SH-SY5Y (cell line): ENCODE measurements around the gene FFAR4.

Source experiments
- GATA2 ChIP-seq: IDR thresholded peaks from 2 replicates; pipeline ENCODE4 v1.6.1; 2011; ENCODE audit warnings: mild to moderate bottlenecking, low read depth, low read length
- GATA3 ChIP-seq: IDR thresholded peaks from 2 replicates; pipeline ENCODE4 v1.6.1; 2011; ENCODE audit warnings: low read depth, mild to moderate bottlenecking, low read length, moderate library complexity

DNA sequence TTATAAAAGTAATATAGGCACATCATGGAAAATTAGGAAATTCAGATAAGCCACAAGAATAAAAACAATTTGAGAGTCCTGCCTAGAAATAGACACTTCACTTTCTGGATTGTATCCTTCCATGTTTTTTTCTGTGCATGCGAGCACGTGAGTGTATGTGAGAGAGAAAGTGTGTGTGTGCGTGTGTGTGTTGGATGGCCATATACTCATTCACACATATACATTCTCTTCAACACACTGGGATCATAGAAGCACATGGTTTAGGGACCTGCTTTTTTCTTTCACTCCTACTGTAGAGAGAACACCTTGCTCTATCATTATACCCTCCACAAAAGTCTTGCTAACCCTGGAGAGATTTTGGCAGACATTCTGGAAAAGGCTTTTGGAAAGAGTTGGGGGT, 7.5 kb downstream of the FFAR4 start:
- TF ChIP-seq GATA3: no peak
- no peak for TF ChIP-seq GATA2
